ENCODE measurements around the gene PRKCA.

DNA sequence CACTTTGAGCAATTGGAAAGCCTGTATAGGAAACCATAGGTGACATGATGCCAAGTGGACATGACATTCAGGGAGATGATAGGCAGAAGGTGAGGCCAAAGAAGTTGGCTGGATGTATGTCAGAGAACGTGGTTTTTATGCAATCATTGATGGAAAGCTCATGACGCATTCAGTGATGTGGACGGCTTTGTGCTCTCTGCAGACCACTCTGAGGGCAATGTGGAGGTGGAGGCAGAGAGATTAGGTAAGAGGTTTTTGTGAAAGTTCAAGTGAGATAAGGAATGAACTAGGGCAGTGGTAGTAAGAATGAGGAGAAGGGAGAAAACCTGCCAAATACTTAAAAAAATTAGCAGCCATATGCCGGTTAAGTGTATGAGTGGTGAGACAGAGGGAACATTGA is 99.0 kb downstream of the PRKCA start:
- TF ChIP-seq POLR2AphosphoS5 (IDR thresholded peaks at IDR 0.05; ENCODE audit: borderline replicate concordance, low read depth, low read length) (no peak), FOXP2 (optimal IDR thresholded peaks at IDR 0.05; ENCODE audit: control extremely low read depth, extremely low read length, insufficient read depth) (no peak), EZH2 (IDR thresholded peaks at IDR 0.05) (no peak)

Data from SK-N-MC (cell line).